Measurements from ENCODE around the gene YAE1. TPM values are rescaled to one million over a fixed set of nuclear protein-coding genes. Genes with fewer than 3 reads are reported as not detected.

Gene YAE1
- total RNA-seq, 1 experiment from 2014 or later: 29.1 TPM

GRCh38 chr7:39594988-39595620, 28.9 kb downstream of the YAE1 start:
- ChIA-PET CTCF (interaction anchor here (0.7 kb wide), 1 partner anchor 14 kb away, joined by 3 read pairs; no protein-coding TSS in a partner anchor), POLR2A (ENCODE audit: low non-redundant PET) (no interaction called here)
- Histone ChIP-seq H3K9me3 (ENCODE audit: low read depth, low read length, poor library complexity, severe bottlenecking) (no peaks in the 10 kb centered on the region), H3K27me3 (replicated peaks; ENCODE audit: insufficient read depth, low read depth, low read length, poor library complexity) (no peaks in the 10 kb centered on the region), H3K4me3 (ENCODE audit: low read depth, low read length, poor library complexity, severe bottlenecking) (no peak overlapping the region), H3K36me3 (ENCODE audit: insufficient read depth, low read length, poor library complexity, severe bottlenecking) (no peaks in the 10 kb centered on the region), H3K4me1 (ENCODE audit: insufficient read depth, low read length, poor library complexity, severe bottlenecking) (peaks cover 6% of the 10 kb centered on the region), H3K27ac (ENCODE audit: low read depth, low read length, poor library complexity, severe bottlenecking) (no peak overlapping the region)
- no peak for TF ChIP-seq CTCF (conservative IDR thresholded peaks at IDR 0.05; ENCODE audit: low read depth, low read length)
- TF ChIP-seq EZH2 (IDR thresholded peaks at IDR 0.05; ENCODE audit: borderline replicate concordance, low read depth, low read length, poor library complexity, severe bottlenecking): no peak
- BruUV-seq (replicated peaks): no TSS peak
- intact Hi-C loops (cut with micrococcal nuclease; ENCODE audit: unreplicated experiment): no loop called here
- DNase-seq (ENCODE audit: low spot score): peak; percentile 69

GRCh38 chr7:39602351-39602750, 36.1 kb downstream of the YAE1 start:
- CTCF ChIA-PET: no interaction called here
- H3K36me3 ChIP-seq (ENCODE audit: insufficient read depth, low read length, poor library complexity, severe bottlenecking): no peaks in the 10 kb centered on the region
- H3K4me3 ChIP-seq (ENCODE audit: low read depth, low read length, poor library complexity, severe bottlenecking): no peak overlapping the region
- intact Hi-C loops (cut with micrococcal nuclease; ENCODE audit: unreplicated experiment): no loop called here
- DNase-seq (ENCODE audit: low spot score): no peak
- POLR2A ChIA-PET (ENCODE audit: low non-redundant PET): no interaction called here
- no TSS peak for BruUV-seq (replicated peaks)
- TF ChIP-seq CTCF (conservative IDR thresholded peaks at IDR 0.05; ENCODE audit: low read depth, low read length) (no peak), EZH2 (IDR thresholded peaks at IDR 0.05; ENCODE audit: borderline replicate concordance, low read depth, low read length, poor library complexity, severe bottlenecking) (no peak)
- no peak overlapping the region for H3K27ac ChIP-seq (ENCODE audit: low read depth, low read length, poor library complexity, severe bottlenecking)
- no peaks in the 10 kb centered on the region for H3K4me1 ChIP-seq (ENCODE audit: insufficient read depth, low read length, poor library complexity, severe bottlenecking)
- no peaks in the 10 kb centered on the region for H3K9me3 ChIP-seq (ENCODE audit: low read depth, low read length, poor library complexity, severe bottlenecking)
- no peaks in the 10 kb centered on the region for H3K27me3 ChIP-seq (replicated peaks; ENCODE audit: insufficient read depth, low read depth, low read length, poor library complexity)

- intact Hi-C loops (cut with micrococcal nuclease; ENCODE audit: unreplicated experiment): no loop called here
- Histone ChIP-seq H3K4me3 (ENCODE audit: low read depth, low read length, poor library complexity, severe bottlenecking) (no peak overlapping the region), H3K9me3 (ENCODE audit: low read depth, low read length, poor library complexity, severe bottlenecking) (no peaks in the 10 kb centered on the region), H3K4me1 (ENCODE audit: insufficient read depth, low read length, poor library complexity, severe bottlenecking) (peaks cover 11% of the 10 kb centered on the region), H3K27ac (ENCODE audit: low read depth, low read length, poor library complexity, severe bottlenecking) (no peak overlapping the region), H3K36me3 (ENCODE audit: insufficient read depth, low read length, poor library complexity, severe bottlenecking) (no peaks in the 10 kb centered on the region), H3K27me3 (replicated peaks; ENCODE audit: insufficient read depth, low read depth, low read length, poor library complexity) (no peaks in the 10 kb centered on the region)
- BruUV-seq (replicated peaks): no TSS peak
- DNase-seq (ENCODE audit: low spot score): no peak
- POLR2A ChIA-PET (ENCODE audit: low non-redundant PET): no interaction called here
- TF ChIP-seq CTCF (conservative IDR thresholded peaks at IDR 0.05; ENCODE audit: low read depth, low read length) (no peak), EZH2 (IDR thresholded peaks at IDR 0.05; ENCODE audit: borderline replicate concordance, low read depth, low read length, poor library complexity, severe bottlenecking) (no peak)
- CTCF ChIA-PET: no interaction called here
Observed at GRCh38 chr7:39603924-39604323, 37.7 kb downstream of the YAE1 start.

All from A673 (cell line).